A172 (cell line): ENCODE data around the gene ZGPAT. TPM values are rescaled to one million over a fixed set of nuclear protein-coding genes. Genes with fewer than 3 reads are reported as not detected.
A peak's percentile ranks its signal among the peaks of the same experiment; 100 is the strongest.
"Not testable (repeated sequence)": the region's sequence is repeated elsewhere in the genome, so short reads cannot be mapped to it uniquely, and the experiment has no call there.

Source experiments
- DNase-seq: peaks from one replicate; pipeline ENCODE4 v3.0.0-alpha.2; 2015; ENCODE audit warnings: low spot score
- total RNA-seq: library from RNA; depleted of rRNA; stranded (reverse); fragments of >200 nt; shearing (Covaris generic); gene quantifications from 2 replicates; pipeline ENCODE4 v1.2.3, GENCODE V29; 2014

ZGPAT gene
- total RNA-seq, 1 experiment from 2014 or later = 29.8 TPM

DNA sequence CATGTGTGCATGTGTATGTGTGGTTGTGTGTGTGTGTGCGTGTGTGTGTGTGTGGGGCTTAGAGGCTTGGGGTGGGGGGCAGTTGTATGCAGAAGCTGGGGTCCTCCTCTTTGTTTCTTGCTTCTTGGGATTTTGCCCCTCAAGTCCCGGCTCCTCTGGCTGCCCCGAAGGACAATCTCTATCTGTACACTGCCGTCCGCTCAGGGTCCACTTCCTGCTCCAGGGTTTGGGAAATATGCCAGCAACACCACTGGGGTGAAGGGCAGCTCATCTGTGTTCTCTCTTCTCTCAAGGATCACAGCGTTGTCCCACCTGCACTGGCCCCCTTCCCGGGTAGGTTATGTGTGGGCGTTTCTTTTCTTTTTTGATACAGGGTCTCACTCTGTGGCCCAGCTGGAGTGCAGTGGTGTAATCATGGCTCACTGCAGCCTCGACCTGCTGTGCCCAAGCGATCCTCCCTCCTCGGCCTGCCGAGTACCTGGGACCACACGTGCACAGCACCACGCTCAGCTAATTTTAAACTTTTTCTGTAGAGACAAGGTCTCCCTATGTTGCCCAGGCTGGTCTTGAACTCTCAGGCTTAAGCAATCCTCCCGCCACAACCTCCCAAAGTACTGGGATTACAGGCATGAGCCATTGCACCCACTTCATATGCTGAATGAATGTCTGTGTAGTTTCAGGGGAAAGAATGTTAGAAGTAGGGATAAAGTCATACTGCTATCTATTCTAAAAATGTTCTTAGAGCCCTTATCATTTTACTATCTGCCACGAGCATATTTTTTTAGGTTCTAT, 57.4 kb downstream of the ZGPAT start:
- DNase-seq = no peak

DNA sequence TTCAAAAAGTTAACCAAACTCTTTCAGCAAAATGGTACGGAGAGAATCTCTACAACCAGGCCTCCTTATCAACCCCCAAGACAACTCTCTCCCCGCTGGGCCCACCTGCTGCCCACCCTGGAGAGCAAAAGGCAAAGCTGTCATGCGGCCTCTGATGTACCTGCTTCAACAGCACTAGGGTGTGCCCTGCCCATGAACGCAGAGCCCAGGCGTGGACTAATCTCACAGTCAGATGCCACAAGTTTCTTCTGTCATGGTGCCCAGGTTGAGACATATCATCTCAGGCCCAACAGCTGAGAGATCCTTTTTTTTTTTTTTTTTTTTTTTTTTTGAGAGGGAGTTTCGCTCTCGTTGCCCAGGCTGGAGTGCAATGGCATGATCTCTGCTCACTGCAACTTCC, 58.1 kb downstream of the ZGPAT start:
- no peak for DNase-seq

DNA sequence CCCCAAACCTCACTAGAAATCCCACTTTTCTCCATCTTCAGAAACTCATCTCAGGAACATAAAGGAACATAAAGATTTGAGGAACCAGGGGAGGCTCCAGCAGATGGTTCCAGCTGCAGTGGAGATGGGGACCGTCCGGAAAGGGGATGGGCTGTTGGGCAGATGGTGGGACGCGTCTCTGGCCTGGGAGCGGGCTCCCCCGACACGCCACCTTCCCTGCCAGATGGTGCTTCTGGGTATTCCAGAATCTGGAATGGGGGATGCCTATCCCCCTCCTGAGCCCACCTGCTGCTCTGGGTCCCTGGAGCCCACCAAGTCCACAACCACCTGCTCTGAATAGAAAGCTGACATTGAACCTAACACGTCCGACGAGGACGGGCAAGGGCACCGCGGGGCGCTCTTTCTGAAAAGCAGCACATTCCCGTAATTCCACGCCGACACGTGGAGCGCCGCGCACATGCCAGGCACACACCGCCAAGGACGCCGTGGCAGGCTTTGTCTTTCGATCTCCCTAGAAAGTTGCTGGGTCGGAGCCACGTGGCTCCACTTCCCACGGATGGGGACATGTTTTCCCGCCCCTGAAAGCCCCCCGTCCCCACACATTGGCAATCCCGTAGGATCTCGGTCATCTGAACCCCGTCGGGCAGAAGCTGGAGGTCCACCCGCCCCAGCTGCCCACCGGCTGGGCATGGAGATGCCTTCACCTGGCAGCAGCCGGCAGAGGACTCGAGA, 59.0 kb downstream of the ZGPAT start:
- DNase-seq = no peak

DNA sequence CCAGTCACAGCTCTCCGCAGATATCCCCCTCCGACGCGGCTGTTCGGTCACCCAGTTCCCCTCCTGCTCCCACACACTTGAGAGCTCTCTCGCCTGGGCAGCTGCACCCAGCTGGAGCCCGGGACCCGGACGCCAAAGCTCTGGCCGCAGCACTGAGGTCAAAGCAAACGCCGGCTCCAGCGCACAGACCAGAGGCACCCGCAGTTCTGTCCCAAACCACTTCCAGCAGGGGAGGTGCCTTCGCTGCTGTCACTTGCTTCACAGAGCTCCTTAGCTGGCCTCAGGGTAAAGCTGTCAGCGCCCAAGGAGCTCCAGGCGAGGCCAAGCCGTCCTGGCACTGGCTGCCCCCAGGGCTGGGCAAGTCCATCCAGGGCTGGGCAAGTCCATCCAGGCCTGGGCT, 59.6 kb downstream of the ZGPAT start:
- DNase-seq = no peak

DNA sequence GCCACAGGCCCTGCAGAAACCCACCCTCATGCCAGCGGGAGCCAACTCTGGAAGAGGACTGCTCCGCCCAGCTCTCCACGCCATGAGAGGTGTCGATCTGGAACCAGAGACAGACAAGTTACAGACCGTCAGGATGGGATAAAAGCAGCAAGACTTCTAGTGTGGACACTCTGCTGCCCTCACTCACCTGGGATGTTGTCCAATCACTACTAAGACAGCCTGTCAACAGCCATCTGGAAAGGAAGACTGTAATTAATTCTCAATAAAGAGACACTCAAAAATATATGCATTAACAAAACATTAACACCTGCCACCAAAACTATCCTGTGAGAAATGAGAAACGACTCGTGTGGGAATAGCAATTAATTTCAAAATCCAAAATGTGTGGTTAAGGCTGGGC, 60.0 kb downstream of the ZGPAT start:
- no peak for DNase-seq

DNA sequence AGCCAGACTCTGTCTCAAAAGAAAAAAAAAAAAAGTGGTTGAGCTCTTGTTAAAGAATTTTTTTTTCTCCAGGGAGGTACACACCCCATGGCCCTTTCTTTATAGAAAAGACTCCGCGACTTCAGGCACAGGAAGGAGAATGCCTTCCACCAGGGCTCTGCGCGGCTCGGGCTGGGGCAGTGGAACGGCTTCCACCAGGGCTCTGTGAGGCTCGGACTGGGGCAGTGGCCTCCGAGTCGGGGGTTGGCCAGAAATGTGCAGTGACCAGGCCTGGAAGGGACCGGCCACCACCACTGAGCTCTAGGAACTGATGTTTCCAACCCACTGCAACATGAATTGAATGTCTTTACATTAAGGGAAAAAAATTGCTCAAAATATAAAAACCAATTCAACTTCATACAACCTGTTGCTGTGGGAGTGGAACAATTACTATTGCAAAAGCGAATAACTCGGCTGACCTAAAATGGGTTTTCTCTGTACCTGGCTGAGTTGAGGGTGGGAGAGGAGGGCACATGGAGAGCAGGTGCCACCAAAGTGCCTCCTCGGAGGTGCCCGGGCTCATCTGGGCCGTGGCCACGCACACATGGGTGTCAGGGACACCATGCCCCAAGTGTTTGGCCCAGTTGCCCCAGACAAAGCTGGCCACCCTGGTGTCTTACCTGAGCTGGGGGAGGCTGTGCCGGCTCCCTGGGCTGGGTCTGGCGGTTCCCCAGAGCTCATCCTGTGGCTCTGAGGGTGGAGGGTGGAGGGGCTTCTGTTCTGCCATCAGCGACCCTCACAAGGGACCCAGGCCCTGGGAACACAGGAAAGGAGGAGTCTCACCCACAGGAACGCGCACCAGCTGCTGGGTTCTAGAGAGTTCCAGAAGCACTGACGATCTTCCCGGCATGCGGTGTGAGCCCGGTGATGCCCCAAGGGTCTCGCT, 61.0 kb downstream of the ZGPAT start:
- DNase-seq = no peak

DNA sequence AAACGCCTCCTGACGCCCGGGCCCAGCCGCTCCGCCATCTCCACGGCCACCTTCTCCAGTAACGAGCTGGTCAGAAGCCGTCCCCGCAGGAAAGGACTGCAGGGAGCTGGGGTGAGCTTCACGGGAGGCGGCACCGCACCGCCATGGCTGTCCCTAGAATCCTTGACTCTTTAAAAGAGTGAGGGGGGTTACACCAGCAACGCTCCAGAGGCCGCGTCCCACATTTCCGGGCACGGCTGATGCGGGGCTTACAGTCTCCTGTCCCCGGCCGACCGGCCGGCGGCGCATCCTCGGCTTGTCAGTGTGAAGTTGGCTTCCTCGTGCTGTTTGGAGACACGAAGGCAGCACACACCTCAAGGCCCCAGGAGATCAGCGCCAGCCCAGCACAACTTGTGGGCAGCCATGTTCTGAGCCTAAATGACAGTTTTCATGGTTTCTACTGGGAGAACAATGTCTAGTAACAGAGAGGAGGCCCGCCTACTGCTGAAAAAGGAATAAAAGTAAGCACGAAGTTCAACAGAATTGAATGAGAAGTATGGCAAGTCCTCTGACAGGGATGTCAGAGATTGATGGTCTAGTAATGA, 62.1 kb downstream of the ZGPAT start:
- no peak for DNase-seq

DNA sequence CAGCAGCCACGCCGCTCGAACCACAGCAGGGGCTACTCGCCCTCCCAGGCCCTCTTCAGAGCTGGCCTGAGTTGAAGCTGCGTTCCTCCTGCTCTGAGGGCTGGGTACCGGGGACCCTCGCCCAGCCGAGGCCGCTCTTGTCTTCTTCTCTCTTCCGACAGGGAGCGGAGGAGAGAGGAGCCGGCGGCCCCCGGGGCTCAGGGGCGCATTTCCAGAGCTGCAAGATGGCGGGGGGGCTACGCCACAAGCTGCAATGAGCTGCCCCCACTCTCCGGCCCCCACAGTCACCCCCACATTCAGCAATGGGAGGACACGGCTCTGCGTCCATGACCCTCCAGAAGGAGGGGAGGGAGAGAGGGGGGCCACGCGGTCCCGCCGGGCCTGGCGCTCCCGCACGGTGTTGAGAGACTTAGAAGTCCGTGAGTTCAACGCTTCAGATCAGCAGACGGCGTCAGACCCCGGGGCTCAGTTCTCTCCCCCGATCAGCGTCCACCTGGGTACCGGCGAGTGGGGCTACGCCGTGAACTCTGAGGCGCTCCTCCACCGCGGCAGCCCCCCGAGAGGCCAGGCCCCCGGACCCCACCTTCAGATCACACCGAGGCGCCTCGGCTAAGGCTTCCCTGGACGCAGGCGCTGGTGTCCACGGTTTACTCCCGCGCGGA, 63.3 kb downstream of the ZGPAT start:
- no peak for DNase-seq

DNA sequence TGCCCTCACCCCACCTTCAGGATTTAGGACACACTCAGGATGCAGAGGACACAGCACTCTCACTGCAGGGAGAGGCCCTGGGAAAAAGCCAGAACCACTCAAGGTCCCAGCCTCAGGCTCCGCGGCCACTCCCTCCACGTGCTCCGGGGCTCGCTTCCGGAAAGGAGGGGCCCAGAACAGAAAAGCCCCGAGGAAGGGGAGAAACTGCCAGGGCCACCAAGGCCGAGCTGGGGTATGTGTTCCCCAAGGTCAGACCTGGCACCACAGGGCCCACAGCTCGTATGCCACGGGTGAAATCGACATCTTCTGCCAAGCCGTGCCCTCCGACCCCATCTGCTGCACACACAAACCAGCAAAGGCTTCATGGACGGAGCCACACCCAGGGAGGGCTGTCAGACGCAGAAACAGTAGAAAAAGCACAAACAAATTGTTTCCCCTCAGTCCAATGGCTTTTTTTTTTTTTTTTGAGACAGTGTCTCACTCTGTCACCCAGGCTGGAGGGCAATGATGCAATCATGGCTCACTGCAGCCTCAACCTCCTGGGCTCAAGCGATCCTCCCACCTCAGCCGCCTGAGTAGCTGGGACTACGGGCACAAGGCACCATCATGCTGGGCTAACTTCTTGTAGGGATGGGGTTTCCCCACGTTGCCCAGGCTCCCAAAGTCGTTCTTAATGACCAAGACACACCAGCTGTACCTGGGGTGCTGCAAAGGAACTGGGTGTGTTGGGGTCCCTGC, 65.1 kb downstream of the ZGPAT start:
- DNase-seq = no peak

DNA sequence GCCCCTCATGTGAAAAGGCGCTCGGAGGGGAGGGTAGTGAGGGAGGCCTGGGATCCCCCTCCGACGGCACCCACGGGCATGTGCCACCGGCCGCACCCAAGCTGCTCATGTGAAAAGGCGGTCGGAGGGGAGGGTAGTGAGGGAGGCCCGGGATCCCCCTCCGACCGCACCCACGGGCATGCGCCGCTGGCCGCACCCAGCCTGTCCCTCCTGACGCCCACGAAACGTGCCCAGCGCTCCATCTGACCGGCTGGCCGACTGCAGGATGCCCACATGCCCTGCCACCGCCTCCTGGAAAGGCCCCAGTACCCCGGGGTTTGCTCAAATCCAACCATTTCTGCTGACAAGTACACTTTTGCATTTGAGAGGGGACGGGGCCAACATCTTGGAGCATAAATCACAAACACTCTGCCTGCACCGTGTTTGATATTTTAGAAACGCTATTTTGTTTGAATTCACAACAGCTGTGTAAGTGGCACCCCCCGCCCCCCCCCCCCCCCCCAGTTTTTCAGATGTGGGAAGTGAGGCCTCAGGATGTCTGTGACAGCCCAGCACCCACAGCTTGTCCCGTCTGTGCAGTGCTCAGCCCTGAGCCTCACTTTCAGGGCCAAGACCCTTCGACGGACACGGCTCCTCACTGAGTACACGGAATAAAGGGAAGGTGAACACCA, 65.9 kb downstream of the ZGPAT start:
- no peak for DNase-seq

DNA sequence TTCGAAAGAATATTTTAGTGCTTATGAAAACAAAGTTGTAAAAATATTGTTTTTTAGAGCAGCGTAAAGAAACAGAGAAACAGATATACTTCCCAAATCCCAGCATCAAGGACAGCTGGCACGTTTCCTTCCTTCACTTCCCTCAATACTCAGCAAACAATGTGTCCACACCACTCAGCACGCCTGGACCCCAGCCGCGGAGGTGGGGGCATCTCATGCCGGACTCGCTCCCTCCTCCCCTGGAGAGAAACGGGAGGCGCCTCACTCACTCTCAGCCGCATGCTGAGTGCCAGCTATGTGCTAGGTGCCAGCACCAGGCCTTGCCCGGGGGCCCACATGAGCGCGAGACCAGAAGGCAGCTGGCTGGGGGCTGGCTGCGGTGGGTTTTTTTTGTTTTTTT, 66.5 kb downstream of the ZGPAT start:
- no peak for DNase-seq

DNA sequence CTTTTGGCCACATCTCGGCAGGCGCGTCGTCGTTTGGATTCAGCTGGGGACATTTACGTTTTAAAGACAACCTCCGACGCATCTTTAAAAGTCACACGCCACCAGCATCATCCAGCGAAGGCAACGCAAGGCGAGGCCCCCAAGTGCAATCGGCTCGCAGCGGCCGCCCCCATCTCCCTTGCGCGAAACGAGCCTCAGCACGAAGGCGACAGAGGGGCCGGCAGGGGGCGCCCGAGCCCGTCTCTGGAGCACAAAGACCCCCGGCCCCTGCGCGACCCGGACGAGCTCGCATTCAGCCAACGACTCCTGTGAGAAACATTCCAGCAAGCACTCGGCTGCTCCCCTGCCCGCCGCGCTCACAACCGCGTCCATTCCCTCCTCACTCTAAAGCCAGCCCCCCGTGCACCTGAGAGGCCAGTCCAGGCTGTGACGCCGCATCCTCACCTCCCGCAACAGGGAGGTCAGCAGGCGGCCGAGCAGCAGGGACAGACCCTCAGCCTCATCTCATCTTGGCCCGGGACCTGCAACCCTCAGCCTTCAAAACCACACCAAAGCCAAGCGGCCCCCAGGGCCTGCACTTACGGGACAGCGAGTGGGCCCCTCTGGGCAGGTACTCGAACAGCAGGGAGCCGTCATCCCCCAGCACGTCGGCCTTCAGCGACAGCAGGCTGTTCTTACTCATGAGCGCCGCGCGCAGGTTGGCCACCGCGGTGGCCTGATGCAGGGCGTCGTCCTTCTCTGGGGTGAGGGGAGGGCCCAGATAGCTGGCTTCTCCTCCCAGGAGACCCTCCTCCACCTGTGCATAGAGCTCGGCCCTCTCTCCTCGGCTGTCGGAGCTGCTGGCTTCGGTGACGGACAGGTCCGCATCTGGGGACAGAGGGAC, 67.5 kb downstream of the ZGPAT start:
- no peak for DNase-seq

DNA sequence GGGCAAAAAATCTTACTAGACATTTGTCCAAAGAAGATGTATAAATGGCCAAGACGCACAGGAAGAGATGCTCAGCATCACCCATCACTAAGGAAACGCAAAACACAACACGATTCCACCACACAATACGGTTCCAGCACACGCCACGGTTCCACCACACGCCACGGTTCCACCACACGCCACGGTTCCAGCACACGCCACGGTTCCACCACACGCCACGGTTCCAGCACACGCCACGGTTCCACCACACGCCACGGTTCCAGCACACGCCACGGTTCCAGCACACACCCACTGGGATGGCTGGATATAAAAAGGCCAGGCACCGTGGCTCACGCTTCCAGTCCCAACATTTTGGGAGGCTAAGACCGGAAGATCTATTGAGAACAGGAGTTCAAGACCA, 69.0 kb downstream of the ZGPAT start:
- not testable (repeated sequence) for DNase-seq

DNA sequence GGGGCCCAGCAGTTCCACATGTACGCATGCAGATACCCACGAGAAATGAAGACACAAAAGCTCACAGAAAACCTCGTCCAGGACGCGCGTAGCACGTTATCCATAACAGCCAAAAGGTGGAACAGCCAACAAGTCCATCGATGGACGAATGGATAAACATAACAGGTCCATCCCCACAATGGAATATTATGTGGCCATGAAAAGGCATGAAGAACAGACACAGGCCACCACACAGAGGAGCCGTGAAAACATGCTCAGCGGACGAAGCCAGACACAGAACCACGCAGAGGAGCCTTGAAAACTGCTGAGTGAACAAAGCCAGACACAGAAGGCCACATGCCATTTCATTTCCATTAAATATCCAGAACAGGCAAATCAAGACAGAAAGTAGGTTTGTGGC, 69.8 kb downstream of the ZGPAT start:
- no peak for DNase-seq

DNA sequence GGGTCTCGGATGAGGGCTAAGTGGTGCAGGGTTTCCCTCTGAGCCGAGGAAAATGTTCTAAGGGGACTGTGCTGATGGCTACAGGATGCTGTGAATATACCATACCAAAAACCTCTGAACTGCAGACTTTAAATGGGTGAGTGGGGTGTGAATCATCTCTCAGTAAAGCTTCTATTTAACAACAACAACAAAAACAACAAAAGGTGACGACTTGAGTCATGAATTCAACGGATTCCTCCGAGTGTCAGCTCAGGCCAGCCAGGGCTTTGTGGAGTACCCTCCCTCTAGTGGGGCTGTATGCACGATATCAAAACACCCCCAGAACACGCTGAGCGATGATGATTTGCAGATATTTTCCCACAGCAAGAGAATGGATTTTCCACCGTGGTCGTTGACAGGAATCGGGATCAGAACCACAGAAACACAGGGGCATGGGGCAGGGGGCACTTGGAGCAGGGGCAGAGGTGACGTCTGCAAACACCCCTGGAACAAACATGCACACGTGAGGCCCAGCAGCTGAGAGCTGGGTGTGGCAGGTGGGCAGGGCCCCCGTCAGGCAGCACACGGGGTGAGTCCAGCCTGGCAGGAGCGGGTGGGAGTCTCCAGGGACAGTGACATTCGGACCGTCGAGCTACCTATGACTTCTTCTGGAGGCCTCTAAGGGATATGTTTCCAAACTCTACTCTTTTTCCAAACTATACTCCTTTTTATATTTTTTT, 70.4 kb downstream of the ZGPAT start:
- DNase-seq = peak; percentile 74

DNA sequence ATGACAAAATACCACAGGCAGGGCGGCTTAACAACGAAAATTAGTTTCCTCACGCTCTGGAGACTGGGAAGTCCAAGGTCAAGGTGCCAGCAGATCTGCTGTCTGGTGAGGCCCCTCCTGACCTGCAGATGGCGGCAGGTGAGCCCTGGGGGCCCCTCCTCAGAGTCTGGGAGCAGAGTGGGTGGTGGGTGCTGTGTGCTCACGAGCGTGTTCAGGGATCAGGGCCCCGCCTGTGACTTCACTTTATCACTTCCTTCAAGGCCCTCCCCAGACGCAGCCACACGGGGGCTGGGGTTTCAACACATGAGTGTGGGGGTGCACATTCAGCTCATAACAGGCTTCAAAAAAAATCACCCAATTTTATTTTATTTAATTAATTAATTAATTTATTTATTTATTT, 71.0 kb downstream of the ZGPAT start:
- no peak for DNase-seq

DNA sequence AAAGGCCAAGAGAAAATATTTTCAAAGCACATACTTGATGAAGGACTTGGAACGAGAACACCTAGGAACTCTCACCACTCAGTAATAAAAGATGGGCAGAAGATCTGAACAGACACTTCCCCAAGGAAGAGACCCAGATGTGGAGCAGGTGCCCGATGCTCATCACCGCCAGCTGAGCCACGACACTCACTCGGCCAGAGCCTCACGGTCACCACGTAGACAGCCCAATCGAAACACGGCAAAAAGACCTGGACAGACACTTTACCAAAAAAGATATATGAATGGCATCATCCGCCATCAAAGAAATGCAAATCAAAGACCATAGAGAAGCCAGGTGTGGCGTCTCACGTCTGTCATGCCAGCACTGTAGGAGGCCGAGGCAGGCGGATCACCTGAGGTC, 73.3 kb downstream of the ZGPAT start:
- DNase-seq = no peak

DNA sequence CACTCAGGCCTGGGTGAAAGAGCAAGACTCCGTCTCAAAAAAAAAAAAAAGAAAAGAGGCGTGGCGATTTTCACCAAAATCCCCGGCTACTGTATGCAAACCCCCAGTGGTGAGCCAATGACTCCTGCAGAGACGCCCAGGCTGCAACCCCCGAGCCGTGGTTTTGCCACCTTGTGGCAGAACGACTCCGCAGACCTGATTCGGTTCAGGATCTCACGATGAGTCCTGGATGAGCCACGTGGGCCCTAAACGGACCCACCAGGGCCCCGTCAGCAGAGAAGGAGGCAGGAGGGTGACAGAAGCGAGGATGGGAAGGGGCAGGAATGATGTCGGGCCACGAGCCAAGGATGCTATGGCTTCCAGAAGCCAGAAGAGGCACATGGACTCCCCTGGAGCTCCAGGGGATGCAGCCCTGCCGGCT, 74.2 kb downstream of the ZGPAT start:
- DNase-seq = no peak
